ENCODE measurements around the gene GDI1.
A peak's percentile ranks its signal among the peaks of the same experiment; 100 is the strongest.

GDI1 gene

DNA sequence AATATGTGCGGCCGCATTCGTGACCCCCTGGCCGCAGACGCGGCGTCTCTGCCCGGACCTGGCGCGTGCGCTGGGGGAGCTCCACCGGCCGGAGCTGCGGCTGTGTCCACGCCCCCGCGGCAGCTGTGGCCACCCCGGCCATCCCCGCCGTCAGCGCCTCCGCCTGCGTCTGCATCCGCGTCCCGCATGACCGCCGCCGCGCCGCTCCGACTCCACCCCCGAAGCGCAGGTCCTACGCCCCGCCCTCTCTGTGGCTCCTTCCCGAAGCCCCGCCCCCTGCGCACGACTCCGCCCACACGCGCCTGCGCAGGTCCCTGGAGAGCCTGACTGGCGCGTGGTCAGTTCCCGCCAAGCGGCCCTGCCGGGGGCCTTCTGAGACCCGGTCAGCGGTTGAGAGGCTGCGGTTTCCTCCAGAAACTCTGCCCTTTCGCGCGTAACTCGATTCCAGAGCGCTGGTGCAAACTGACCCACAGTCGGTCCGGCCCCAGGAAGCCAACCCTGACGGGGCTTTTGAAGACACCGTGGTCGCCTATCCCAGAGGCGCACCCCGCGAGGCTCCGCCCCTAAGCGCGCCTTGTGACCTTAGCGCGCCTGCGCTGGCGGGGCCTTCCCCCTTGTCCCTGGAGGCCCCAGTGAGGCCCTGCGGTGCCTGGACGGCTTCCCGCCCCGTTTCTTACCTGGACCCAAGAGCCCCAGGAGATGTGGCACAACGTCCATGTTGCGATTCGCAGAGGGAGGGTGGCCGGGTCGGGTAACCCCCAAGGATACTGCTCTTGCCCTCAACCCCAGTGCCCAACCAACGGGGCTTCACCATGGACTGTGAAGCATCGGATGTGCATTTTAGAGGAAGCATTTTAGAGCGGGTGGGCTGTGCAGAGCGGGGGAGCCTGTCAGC lies 42.0 kb downstream of the GDI1 start, which contains the start of gene LAGE3 (continued):
- TF ChIP-seq ZNF76 (tag by site-specific recombination; IDR thresholded peaks at IDR 0.05; ENCODE audit: borderline replicate concordance, low read depth) = 0 out of 2 replicates have a peak, but pooled peaks have one; percentile 60
- TF ChIP-seq ZNF623 (tag by site-specific recombination; IDR thresholded peaks at IDR 0.05) = no peak
- TF ChIP-seq ZNF585B (tag by site-specific recombination; IDR thresholded peaks at IDR 0.05) = no peak
- TF ChIP-seq ZNF133 (tag by site-specific recombination; IDR thresholded peaks at IDR 0.05) = no peak
- TF ChIP-seq ZNF155 (tag by site-specific recombination; IDR thresholded peaks at IDR 0.05) = no peak
- no peak for TF ChIP-seq ZNF677 (tag by site-specific recombination; IDR thresholded peaks at IDR 0.05)
- TF ChIP-seq TRIM28 (IDR thresholded peaks at IDR 0.05; ENCODE audit: borderline replicate concordance, low read length) = no peak
- TF ChIP-seq ZNF521 (tag by site-specific recombination; IDR thresholded peaks at IDR 0.05) = no peak
- TF ChIP-seq, protein P1, sequence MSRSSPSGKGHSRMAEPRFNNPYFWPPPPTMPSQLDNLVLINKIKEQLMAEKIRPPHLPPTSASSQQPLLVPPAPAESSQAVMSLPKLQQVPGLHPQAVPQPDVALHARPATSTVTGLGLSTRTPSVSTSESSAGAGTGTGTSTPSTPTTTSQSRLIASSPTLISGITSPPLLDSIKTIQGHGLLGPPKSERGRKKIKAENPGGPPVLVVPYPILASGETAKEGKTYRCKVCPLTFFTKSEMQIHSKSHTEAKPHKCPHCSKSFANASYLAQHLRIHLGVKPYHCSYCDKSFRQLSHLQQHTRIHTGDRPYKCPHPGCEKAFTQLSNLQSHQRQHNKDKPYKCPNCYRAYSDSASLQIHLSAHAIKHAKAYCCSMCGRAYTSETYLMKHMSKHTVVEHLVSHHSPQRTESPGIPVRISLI (tag by site-specific recombination; IDR thresholded peaks at IDR 0.05) = no peak
- no peak for TF ChIP-seq ZNF114 (tag by site-specific recombination; IDR thresholded peaks at IDR 0.05)
- no peak for TF ChIP-seq YY1 (tag by site-specific recombination; IDR thresholded peaks at IDR 0.05)
- no peak for TF ChIP-seq ZNF140 (tag by site-specific recombination; IDR thresholded peaks at IDR 0.05)
- TF ChIP-seq, protein P2, sequence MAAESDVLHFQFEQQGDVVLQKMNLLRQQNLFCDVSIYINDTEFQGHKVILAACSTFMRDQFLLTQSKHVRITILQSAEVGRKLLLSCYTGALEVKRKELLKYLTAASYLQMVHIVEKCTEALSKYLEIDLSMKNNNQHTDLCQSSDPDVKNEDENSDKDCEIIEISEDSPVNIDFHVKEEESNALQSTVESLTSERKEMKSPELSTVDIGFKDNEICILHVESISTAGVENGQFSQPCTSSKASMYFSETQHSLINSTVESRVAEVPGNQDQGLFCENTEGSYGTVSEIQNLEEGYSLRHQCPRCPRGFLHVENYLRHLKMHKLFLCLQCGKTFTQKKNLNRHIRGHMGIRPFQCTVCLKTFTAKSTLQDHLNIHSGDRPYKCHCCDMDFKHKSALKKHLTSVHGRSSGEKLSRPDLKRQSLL (tag by site-specific recombination; IDR thresholded peaks at IDR 0.05) = no peak
- TF ChIP-seq, protein P3, sequence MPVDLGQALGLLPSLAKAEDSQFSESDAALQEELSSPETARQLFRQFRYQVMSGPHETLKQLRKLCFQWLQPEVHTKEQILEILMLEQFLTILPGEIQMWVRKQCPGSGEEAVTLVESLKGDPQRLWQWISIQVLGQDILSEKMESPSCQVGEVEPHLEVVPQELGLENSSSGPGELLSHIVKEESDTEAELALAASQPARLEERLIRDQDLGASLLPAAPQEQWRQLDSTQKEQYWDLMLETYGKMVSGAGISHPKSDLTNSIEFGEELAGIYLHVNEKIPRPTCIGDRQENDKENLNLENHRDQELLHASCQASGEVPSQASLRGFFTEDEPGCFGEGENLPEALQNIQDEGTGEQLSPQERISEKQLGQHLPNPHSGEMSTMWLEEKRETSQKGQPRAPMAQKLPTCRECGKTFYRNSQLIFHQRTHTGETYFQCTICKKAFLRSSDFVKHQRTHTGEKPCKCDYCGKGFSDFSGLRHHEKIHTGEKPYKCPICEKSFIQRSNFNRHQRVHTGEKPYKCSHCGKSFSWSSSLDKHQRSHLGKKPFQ (tag by site-specific recombination; IDR thresholded peaks at IDR 0.05) = no peak
- no peak for TF ChIP-seq HOXC10 (CRISPR knock-in tag; IDR thresholded peaks at IDR 0.05)
- no peak for TF ChIP-seq ZBTB21 (tag by site-specific recombination; IDR thresholded peaks at IDR 0.05)
- TF ChIP-seq ZNF366 (tag by site-specific recombination; conservative IDR thresholded peaks at IDR 0.05) = no peak
- TF ChIP-seq MEIS1 (CRISPR knock-in tag; IDR thresholded peaks at IDR 0.05; ENCODE audit: borderline replicate concordance) = no peak
- 0 out of 2 replicates have a peak, but pooled peaks have one; percentile 38 for TF ChIP-seq ZNF660 (tag by site-specific recombination; IDR thresholded peaks at IDR 0.05)
- peak; percentile 81 for TF ChIP-seq ZFHX2 (tag by site-specific recombination; conservative IDR thresholded peaks at IDR 0.05)
- TF ChIP-seq MYNN (tag by site-specific recombination; IDR thresholded peaks at IDR 0.05; ENCODE audit: borderline replicate concordance) = no peak
- TF ChIP-seq ZBTB17 (tag by site-specific recombination; IDR thresholded peaks at IDR 0.05) = peak; percentile 11
- TF ChIP-seq, protein P4, sequence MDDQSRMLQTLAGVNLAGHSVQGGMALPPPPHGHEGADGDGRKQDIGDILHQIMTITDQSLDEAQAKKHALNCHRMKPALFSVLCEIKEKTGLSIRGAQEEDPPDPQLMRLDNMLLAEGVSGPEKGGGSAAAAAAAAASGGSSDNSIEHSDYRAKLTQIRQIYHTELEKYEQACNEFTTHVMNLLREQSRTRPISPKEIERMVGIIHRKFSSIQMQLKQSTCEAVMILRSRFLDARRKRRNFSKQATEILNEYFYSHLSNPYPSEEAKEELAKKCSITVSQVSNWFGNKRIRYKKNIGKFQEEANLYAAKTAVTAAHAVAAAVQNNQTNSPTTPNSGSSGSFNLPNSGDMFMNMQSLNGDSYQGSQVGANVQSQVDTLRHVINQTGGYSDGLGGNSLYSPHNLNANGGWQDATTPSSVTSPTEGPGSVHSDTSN (CRISPR knock-in tag; IDR thresholded peaks at IDR 0.05) = peak; percentile 8; the same call in 1 of the 2 replicates
- no peak for TF ChIP-seq ZNF211 (tag by site-specific recombination; IDR thresholded peaks at IDR 0.05; ENCODE audit: low read depth)
- TF ChIP-seq ZNF701 (tag by site-specific recombination; IDR thresholded peaks at IDR 0.05) = no peak
- TF ChIP-seq ZNF223 (tag by site-specific recombination; IDR thresholded peaks at IDR 0.05) = no peak
- TF ChIP-seq GFI1B (tag by site-specific recombination; IDR thresholded peaks at IDR 0.05) = no peak
- peak; percentile 75 for TF ChIP-seq KLF16 (tag by site-specific recombination; IDR thresholded peaks at IDR 0.05)
- no peak for TF ChIP-seq ZNF473 (tag by site-specific recombination; IDR thresholded peaks at IDR 0.05)
- no peak for TF ChIP-seq MZF1 (tag by site-specific recombination; IDR thresholded peaks at IDR 0.05; ENCODE audit: borderline replicate concordance)

All from HEK293 (cell line).